Measurements from ENCODE around the gene MYH16.
"Not testable (repeated sequence)": the region's sequence is repeated elsewhere in the genome, so short reads cannot be mapped to it uniquely, and the experiment has no call there.

The MYH16 gene

DNA sequence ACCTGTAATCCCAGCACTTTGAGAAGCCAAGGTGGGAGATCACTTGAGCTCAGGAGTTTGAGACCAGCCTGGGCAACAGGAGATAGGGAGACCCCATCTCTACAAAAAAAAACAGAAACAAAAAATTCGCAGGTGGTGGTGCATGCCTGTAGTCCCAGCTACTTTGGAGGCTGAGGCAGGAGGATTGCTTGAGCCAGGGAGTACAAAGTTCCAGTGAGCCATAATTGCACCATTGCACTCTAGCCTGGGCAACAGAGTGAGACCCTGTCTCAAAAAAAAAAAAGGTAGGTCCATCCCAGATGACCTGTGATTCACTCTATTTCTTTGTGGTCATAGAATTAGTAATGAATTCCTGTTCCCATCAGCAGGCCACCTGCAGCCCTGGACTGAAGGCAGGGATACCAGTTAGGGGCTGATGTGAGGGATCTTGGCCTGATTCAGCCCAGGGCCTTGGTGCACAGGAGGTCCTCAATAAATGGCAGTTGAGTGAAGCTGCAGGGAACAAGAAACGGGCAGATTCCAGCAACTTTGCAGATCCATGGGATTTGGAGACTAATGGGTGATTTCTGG is at the start of gene MYH16:
MYH16 (plus strand) TSS at position 364 of the 570 bp plus-strand sequence.
- DNase-seq, result no peak

DNA sequence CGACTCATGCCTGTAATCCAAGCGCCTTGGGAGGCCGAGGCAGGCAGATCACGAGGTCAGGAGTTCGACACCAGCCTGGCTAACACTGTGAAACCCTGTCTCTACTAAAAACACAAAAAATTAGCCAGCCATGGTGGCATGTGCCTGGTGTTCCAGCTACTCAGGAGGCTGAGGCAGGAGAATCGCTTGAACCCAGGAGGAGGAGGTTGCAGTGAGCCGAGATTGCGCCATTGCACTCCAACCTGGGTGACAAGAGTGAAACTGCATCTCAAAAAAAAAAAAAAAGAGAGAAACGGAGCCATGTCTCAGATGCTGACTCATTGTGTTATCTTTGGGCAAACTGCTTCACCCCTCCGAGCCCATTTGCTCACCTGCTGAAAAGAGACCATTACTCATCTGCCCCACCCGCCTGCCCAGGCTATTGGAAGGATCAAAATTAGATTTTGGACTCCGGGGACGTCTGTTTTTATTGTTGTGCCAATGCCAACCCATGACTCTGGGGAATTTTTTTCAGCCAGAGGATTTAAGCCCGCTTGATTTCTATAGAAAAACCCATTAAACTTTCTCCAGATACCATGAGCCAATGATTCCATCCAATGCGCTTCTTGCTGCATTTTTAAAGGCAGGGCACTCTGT is 48.3 kb upstream of the MYH16 start:
- not testable (repeated sequence) for DNase-seq

DNA sequence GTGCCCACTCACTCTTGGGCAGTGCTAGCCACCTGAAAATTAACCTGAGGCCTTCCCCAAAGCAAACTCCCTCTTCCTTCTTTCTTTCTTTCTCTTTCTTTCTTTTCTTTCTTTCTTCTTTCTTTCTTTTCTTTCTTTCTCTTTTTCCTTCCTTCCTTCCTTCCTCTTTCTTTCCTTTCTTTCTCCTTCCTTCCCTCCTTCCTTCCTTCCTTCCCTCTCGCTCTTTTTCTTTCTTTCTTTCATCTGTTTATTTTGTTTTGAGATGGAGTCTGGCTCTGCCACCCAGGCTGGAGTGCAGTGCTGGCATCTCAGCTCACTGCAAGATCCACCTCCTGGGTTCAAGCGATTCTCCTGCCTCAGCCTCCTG is 47.8 kb upstream of the MYH16 start:
- no peak for DNase-seq

DNA sequence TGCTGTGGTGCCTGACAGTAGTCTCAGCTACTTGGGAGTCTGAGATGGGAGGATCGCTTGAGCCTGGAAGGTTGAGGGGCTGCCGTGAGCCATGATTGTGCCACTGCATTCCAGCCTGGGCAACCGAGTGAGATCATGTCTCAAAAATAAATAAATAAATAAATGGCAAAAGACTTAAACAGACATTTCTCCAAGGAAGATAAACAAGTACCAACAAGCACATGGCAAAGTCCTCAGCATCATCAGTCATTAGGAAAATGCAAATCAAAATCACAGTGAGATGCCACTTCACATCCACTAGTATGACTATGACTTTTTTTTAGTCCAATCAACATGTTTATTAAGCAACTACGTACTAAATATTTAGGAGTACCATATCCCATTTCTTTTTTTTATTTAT is 43.4 kb upstream of the MYH16 start:
- no peak for DNase-seq

- no peak for DNase-seq
Observed at GRCh38 chr7:99232082-99232770, 40.4 kb upstream of the MYH16 start.

DNA sequence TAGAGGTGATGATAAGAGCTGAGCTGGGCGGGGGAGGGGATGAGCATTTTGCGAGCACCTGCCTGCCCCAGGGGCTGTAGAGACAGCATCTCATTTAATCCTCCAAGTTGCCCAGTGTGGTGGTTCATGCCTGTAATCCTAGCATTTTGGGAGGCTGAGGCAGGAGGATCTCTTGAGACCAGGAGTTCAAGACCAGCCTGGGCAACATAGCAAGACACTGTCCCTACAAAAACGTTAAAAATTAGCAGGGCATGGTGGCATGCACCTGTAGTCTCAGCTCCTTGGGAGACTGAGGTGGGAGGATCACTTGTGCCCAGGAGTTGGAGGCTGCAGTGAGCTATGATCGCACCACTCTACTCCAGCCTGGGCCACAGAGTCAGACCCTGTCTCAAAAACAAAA is 39.7 kb upstream of the MYH16 start:
- not testable (repeated sequence) for DNase-seq

GRCh38 chr7:99234185-99234584 is 38.5 kb upstream of the MYH16 start:
- no peak for DNase-seq

GRCh38 chr7:99235925-99236324 is 36.7 kb upstream of the MYH16 start:
- DNase-seq, result peak in 2 of 56 donors; percentile 1 to 2

DNA sequence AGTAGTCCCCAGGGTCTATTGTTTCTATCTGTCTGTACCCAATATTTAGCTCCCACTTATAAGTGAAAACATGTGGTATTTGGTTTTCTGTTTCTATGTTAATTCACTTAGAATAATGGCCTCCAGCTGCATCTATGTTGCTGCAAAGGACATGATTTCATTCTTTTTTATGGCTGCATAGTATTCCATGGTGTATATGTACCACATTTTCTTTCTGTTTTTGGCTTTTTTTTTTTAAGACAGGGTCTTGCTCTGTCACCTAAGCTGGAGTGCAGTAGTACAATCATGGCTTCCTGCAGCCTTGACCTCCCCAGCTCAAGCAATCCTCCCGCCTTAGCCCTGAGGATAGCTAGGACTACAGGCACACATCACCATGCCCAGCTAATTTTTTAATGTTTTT is 34.8 kb upstream of the MYH16 start:
- DNase-seq, result not testable (repeated sequence)

DNA sequence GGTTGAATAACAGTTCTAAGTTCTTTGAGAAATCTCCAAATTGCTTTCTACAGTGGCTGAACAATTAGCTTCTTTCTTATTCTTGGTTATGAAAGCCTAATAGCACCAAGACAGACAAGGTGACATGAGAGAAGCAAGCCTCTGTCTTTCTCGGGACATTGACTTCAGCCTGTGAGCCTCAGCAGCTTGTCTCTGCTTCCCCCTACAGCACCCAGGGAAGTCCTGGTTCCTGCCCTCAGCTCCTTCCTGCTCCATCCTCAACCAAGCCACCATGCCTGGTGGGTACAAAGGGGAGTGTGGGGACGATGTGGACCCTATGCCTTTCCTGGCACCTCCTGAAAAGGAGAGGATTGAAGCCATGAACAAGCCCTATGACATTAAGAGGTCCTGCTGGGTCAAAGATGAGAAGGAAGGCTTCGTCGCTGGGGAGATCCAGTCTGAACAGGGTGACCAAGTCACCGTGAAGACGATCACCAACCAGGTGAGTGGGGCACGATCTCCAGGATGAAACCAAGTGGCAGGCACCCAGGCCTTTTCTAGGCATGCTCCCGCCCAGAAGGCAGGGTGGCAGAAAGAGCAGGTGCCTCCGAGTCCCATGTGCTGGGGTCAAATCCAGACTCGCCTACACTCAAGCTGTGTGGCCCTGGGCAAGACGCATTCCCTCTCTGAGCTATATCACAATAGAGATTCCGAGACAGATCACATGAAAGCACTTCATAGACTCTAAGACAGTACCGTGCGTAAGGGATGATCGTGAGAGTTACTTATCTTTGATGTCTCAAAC is 33.9 kb upstream of the MYH16 start:
- DNase-seq, result no peak

DNA sequence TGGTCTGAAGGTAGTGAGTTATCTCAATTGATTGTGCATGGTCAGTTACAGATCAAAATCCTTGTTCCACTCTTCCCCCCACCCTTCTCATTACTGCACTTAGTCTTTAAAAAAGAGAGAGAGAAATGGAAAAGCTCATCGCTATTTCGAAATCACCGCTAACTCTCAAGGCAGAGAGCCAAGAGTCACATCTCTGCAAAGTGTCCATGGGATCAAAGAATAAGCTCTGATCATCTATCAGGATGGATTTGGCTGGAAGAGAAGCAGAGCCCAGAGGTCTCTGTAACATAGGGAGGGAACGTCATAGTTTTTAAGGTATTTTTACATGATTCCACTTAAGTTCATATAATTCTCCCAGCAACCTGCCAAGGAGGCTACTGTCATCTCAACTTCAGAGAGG is 30.0 kb upstream of the MYH16 start:
- no peak for DNase-seq

GRCh38 chr7:99243751-99244337 is 28.8 kb upstream of the MYH16 start:
- no peak for DNase-seq

DNA sequence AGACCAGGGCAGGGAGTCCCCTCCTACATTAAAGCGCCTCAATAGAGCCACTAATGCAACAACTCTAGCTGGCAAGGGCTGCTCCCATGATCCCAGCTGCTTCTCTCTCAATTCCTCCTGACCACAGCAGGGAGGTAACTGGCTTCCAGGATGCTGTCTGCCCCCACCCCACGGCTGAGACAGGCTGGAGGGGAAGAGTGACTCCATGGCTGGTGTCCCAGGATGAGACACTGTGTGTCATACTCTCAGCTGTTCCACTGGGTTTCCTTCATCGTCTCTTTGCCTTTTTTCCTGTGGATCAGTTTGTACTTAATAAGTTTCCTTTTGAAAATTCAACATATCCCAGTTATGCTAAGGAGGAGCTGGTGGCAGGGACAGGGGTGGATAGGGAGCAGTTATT is 27.7 kb upstream of the MYH16 start:
- no peak for DNase-seq

DNA sequence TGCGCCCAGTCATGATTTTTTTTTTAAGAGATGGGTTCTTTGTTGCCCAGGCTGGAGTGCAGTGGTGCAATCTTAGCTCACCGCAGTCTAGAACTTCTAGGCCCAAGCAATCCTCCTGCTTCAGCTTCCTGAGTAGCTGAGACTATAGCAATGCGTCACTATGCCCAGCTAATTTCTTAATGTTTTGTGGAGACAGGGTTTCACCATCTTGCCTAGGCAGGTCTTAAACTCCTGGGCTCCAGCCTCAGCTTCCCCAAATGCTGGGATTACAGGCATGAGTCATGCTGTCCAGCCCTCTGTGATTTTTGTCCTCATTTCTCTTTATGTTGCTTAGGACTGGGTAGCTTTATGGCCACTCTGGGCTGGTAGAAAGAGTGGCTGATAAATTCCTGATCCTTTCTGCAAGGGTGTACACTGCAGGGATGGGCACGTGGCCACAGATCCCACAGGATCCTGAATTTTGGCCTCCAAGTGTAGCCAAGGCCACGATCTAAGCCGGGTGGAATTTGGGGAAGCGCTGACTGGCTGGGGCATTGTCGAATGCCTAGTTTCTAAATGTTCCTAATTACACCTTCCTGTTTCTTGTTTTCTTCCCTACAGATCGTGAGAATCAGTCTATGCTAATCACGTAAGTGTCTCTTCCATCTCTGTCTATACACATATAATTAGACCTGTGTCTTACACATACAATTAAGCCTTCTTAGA is 24.1 kb upstream of the MYH16 start:
- no peak for DNase-seq

DNA sequence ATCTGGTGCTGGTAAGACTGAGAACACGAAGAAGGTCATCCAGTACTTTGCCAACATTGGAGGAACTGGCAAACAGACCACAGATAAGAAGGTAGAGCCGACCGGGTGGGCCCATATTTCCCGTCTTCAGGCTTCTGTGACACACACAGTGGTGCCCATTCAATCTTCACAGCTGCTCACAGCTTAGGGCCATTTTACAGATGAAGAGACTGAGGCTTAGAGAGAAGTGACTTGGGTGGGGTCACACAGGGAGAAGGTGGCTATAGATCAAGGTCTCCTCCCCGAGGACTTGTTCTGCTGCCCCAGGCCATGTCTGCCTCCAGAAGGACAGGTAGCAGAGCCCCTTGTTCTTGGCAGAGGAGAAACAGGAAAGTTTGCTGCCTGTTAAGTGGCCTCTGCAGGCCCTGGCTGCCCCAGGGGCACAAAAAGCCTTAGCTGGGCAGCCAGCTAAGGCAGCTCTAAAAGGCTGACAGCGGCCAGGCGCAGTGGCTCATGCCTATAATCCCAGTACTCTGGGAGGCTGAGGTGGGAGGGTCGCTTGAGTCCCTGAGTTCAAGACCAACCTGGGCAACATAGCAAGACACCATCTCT is 22.6 kb upstream of the MYH16 start:
- DNase-seq, result no peak

DNA sequence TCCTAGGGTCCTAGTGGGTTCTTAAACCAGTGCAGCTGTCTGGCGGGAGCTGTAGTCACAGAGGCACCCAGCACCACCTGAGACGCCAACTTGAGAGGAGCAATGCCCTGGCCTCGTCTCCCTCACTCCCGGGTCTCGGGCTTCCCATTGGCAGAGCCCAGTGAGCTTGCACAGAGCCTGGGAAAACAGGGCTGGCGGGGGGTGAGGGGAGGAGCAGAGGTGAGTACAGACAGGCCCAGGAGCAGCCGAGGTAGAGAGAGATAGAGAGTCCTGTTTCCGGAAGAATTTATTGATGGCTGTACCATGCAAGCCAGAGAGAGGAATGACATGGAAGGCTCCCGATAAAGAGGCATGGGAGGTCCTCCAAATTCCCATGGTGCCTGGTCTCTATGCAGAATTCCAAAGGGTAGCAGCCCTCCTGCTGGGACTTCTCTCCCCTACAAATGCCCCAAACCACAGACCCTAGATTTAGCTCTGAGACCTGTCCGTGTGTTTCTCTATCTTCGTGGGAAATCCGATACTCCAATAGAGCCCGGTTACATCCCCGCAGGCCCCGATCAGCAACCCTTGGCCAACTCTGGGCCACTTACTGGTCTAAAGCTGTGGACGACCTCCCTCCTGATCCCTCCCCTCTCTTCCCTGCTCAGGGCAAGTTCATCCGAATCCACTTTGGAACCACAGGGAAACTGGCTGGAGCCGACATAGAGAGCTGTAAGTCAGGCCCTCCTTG is 20.3 kb upstream of the MYH16 start:
- DNase-seq, result no peak

DNA sequence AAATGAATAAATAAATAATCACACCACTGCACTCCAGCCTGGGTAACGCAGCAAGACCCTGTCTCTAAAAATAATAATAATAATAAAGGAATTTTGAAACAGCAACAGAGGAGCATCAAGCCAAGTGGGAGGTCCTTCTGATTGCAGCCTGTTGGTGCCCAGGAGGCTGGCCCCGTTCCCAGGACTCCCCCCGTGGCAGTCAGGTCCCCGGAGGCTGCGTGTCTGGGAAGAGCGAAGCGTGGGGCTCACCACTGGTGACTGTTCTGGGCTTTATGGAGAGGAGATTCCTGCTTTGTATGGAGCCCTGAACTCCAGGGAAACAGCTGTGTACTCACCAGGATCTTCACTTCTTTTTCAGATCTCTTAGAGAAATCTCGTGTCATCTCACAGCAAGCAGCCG is 19.3 kb upstream of the MYH16 start:
- no peak for DNase-seq

DNA sequence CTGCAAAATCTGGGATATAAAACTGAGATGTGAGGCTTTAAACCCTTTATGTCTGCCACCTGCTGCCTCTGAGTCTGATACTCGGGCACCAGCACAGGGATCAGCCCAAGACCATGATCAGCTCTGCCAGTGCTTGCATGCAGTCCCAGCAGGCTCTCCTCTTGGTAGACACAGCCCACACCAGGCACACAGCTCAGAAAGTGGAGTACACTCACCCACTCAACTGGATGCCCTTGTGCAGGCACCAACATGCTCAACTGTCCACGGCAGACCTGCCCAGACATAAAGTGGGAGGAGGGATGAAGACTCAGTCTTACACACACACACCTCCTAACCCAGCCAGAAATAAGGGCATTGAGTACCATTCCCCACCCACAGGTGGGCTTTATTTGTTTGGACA is 18.2 kb upstream of the MYH16 start:
- no peak for DNase-seq

- peak in 1 of 56 donors; percentile 1 for DNase-seq
Observed at GRCh38 chr7:99255463-99255862, 17.2 kb upstream of the MYH16 start.

DNA sequence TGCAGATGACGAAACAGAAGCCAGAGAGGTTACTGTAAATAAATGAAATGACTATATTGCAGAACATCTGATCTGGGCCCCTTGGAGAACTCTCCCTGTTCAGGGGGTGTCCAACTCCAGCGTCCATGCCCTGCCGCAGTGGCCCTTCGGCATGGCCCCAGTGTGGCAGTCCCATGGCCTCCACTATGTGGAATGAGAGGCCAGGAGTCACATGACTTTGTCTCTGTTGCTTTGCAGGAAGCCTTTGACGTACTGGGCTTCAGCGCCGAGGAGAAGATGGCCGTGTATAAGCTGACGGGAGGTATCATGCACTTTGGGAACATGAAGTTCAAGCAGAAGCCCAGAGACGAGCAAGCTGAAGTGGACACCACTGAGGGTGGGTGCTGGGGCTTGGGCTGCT is 15.6 kb upstream of the MYH16 start:
- DNase-seq, result no peak
